NCI-H1417 (cell line): ENCODE results near the gene ZNF750.

Experiments
- DNase-seq, 3 experiments: peaks; one replicate each; lab custom pipeline; 2025; lab: John Stamatoyannopoulos, UW

Gene ZNF750

DNA sequence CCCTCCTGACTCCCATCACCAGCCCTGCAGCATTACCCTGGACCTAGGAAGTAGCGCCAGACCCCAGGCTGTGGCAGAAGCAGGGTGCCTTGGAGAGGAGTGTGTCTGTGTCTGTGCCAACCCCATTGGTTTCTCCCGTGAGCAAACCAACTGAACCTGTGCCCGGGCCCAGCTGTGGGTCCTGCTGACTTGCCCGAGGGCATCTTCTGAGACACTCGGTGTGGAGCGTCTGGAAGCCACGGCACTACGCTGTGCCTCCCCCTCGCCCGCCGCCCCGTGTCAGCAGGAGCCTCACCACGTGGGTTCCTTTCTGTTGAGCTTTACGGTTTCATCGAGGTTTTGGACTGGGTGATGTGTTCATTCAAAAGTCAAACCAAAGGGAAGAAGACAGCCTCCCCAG lies 27.8 kb downstream of the ZNF750 start:
- DNase-seq: no peak

DNA sequence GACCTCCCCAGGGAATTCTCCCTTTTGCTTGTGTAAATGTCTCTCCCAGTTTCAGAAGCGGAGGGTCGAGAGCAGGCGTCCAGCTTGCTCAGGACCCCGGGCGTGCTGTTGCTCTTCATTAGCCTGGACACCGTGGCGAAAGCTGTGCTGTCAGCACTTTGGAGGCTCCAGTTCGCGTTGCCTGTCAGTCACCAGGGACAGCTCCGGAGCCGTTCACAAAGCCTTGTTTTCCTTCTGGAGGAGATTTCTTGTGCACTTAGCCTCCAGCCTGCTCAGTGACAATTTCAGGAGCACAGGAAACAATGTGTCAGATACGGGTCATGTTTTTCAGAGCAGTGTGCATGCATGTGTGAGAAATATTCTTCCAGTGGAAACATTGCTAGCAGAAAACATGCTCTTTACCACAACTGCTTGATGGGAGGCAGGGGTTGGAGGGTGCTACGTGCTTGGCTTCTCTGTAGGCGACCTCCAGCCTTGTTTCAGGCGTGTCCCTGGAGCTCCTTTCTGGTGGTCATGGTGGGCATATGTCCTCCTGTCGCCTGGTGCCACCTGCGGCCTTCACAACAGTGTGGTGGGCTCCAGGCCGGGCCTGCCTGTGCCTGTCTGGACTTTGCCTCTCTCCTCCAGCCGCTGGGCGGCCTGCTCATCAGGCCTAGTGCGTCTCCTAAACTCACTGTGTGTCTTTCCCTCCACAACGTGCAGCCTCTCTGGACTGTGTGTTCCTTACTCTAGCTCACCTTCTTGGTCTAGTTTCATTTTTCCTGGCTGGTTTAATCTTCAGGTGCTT lies 29.0 kb downstream of the ZNF750 start:
- no peak for DNase-seq

DNA sequence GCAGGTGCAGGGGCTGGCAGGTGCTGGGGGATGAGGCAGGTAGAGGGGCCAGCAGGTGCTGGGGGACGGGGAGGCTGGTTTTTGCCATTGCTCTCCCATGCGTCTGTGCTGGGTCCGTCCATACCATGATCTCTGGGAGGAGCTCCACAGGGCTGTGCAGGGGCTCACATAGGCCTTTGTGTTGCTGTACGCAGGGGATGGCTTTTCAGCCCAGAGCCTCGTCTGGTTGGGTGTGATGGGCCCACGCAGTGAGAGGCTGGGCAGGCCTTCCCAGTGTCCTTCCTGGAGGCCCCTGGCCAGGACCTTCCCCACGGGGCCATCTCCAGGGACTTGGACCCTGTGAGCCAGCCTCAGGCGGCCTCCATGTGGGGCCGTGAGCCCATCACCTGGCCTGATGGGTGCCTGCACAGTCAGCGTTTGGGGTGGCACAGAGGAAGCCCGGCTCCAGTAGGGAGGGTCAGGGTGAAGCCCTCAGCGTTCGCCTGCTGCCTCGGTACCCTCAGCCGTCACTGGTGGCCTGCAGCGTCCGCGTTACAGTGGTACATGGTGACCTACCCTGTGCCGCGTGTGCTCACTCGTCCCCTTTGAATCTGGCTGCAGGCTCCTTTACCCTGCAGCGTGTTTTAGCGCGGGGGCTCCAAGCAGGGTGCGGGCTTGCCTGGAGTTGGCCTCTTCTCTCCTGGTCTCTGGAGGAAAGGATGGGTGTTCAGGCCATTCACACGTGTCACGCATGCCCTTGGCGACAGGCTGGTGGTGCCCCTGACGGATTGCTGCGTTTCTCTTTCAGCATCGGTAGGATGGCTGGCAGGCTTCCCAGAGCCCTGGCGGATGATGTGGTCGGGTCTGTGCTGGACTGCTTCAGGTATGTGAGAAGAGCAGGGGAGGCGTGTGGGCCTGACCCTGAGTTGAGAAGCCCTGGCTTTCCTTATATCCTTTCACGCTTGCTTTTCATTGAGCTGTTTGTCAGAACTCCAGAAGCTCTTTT lies 30.6 kb downstream of the ZNF750 start:
- no peak for DNase-seq

DNA sequence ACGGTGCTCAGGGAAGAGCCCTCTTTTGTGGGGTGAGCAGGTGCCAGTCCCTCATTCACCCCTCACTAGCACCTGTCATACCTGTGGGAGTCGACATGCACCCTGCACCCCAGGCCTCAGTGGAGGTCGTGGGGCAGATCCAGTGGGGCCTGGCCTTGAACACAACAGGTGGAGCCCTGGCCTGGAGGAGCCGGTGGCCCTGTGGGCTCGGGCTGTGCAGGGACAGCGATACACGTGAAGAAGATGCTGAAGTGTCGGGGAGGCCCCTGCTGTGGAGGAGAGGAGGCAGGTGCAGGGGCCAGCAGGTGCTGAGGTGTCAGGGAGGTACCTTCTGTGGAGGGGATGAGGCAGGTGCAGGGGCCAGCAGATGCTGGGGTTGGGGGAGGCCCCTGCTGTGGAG lies 31.8 kb downstream of the ZNF750 start:
- peak in 1 of 3 experiments; percentile 24 for DNase-seq

DNA sequence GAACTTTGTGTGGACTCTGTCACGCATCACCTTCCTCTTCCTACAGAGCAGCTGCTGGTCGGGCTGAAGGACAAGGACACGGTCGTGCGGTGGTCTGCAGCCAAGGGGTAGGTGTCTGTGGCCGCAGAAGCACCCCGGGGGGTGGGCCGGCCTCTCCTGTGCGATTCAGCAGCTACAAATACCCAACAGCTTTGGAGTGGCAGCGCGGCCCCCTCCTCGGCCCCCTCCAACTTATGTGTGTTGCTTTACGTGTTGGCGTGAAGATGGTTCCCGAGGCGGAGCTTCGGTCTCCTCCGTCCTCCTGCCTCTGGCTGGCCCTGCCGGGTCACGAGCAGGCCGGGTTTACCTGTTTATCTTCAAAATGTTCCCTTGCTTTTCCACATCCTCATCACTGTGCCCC lies 32.3 kb downstream of the ZNF750 start:
- DNase-seq: no peak

DNA sequence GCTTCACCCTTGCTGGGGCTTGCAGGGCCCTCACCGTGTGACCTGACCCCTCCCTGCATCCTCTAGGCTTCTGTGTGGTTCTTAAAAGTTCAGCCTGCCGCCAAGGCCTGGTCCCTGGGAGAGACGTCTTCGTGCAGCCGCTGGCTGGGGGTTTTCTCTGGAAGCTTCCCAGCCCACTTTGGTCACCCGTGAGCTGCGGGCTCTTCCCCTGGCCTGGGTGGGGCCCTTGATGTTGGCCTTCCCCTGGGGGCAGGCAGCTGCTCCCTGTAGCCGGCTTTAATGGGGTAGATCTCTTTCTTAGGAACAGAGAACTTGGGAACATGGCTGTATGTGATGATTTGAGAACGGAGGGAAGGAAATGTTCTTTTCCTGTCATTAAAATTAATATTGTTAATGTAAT lies 32.7 kb downstream of the ZNF750 start:
- DNase-seq: no peak

DNA sequence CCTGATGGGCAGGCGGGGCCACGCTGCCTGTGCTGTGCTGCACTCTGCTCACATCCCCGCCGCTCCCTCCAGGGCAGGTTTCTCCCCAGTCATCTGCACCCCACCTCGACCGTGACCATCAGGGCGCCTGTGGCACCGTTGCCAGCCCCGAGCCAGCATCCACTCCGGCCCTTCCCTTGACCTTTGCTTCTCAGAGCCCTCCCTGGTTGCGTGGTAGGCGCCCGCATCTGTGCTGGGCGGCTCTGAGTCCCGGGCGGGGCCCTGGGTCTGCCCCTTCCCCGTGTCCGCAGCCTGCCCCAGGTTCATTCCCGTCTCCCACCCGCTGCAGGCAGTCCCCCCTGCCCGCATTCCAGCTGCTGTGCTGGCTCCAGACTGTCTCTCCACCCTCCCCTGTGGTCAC lies 33.2 kb downstream of the ZNF750 start:
- DNase-seq: no peak

DNA sequence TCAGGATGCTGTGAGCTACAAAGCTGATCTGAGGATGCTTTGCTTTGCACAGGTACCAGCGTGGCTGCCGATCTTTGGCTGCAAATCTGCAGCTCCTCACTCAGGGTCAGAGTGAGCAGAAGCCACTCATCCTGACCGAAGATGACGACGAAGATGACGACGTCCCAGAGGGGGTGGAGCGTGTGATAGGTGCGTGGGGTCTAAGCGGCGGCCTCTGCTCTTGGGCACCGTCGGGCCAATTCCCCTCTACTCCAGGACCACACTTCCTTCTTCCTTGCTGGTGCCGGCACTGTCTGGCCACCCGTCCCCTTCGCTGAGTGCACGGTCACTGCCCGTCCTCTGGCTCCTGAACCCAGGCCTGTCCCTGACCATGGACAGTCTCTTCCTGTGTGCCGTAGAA lies 34.0 kb downstream of the ZNF750 start:
- no peak for DNase-seq

DNA sequence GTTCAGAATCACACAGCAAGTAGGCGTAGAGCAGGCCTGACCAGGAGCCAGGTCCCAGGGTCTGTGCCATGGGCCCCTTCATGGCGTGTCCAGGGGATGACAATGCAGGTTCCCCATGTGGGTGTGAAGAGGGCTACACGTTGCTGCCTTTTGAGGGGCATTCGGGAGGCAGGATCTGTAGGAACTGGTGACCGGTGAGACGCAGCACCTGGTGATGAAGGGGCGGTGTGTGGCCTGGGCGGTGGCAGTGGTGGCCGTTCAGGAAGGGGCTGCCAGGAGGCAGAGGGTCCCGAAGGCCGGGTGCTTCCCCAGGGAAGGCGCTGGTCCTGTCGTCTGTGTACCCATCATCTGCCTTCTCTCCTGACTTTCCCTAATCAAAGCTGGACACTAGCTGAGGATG lies 34.6 kb downstream of the ZNF750 start:
- no peak for DNase-seq

DNA sequence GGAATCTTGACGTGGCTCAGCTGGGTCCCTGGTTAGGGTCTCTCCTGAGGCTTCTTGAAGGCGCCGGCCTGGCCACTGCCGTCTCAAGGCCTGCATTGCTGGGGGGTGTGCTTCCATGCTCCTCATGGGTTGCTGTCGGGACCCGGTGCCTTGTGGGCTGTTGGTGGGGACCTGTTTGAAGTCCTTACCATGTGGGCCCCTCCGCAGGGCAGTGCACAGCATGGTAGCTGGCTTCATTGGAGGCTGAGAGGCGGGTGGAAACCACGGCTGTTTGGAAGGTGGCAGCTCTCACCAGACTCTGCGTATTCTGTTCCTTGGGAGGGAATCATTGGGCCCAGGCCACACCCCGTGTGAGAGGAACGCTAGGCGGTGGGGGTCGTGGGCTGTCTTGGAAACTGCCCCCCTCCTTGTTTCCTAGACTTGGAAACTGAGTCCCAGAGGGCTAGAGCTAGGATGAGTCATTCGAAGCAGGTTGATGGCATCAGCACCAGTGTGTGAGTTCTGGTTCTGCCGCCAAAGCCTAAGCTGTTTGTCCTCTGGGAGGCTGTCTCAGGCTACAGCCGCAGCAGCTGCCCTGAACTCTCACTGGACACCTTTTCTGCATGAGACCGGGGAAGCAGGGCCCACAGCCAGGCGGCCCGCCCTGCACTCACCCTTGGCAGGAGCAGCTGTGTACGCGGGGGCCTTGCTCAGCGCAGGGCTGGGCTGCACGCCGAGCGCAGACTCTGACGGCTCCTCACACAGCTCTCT lies 35.2 kb downstream of the ZNF750 start:
- peak in 1 of 3 experiments; percentile 22 for DNase-seq

DNA sequence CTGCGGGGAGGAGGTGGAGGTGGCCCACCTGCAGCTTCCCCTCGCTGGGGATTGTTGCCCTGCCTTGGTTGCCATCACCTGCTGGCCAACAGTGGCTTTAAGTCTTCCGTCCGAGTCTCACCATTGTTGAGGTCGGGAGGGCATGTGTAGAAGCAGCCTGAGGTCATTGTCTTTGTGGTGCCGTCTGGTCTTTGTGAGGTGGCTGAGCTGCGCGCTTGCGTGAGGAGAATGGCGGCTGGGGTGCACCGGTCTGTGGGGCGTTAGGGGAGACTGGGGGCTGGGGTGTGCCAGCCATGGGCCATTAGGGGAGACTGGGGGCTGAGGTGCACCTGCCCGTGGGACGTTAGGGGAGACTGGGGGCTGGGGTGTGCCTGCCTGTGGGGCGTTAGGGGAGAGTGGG lies 36.2 kb downstream of the ZNF750 start:
- no peak for DNase-seq

DNA sequence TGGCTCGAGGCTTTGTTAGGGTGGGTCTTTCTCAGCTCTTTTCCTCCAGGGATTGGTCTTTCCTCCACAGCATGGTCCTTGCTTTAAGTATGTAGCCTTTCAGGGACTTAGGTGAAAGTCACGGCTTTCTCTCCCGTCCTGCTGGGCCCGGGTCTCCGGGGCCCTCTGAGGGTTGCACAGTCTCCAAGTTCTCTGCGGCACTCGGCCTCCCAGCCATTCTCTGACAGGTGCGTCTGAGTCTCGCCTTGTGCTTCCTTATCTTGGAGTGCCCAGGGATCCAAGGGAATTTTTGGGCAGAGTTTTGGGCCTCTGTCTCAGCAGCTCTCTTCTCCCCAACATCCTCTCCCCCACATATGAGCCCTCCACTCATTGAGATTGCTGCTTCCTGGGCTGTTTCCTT lies 36.6 kb downstream of the ZNF750 start:
- DNase-seq: no peak

DNA sequence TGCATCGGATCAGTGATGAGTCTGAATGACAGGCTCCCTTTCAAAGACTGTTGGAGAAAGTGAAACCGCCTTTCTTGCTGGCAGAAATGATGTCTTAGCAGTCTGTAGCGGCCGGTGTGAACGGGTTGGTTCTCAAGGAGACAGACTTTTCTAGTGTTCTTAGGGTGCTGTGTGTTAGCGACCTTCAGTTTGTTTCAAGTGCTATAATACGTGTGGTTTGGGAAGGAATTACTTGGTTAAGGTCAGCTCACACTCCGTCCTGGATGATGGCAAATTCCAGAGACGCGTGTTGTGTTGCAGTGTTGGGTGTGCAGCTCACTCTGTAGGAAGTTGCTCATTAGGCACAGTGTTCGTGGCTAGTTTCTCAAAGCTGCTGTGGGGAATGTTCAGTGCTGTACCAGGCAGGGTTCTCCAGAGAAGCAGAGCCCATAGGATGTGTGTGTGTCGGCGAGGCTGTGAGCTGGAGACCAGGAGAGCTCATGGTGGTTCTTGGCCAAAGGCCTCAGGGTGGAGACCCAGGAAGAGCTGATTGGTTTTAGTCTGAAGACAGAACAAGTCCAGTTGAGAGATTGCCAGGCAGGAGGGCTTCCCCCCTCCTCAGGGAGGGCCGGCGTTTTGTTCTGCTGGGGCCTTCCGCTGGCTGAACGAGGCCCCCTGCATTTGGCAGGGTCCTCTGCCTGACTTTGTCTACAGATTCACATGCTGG lies 37.6 kb downstream of the ZNF750 start:
- no peak for DNase-seq

DNA sequence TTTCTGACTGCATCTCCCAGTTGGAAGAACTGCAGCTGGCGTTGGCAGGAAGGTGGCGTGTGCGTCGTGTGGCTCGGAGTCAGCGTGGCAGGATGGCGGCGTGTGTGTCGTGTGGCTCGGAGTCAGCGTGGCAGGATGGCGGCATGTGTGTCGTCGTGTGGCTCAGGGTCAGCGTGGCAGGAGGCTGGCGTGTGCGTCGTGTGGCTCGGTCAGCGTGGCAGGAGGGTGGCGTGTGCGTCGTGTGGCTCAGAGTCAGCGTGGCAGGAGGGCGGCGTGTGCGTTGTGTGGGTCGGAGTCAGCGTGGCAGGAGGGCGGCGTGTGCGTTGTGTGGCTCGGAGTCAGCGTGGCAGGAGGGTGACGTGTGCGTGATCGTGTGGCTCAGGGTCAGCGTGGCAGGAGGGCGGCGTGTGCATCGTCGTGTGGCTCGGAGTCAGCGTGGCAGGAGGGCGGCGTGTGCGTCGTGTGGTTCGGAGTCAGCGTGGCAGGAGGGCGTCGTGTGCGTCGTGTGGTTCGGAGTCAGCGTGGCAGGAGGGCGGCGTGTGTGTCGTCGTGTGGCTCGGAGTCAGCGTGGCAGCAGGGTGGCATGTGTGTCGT lies 38.3 kb downstream of the ZNF750 start:
- no peak for DNase-seq

DNA sequence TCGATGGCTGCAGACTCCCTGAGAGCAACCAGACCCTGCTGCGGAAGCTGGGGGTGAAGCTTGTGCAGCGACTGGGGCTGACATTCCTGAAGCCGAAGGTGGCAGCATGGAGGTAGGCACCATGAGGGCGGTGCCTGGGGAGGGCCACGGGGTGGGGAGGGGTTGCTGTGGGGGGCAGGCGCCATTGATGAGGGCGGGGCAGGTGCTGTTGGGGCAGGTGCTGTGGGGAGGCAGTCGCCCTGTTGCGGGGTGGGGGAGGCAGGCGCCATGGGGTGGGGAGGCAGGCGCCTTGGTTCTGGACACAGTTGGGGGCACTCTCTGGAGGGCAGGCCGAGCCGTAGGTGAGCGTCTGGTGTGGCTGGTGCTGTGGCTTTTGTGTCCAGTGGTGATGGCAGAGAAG lies 38.9 kb downstream of the ZNF750 start:
- no peak for DNase-seq

DNA sequence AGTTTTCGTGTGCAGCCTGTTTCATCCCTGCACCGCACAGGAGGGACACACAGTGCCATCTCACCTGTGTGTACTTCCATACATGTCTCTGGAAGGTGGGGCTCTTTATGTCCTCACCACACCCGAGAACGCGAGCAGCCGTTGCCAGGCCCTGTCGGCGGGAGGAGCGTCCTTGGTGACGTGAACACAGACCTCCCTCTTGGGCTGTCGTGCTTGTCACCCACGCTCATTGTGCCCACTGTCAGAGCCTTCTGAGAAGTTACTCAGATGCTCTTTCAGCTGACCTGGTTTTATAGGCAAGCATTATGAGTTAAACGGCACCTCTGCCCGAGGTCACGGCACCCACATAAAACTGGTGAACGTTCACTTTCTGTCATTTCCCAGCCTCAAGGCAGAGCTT lies 40.2 kb downstream of the ZNF750 start:
- DNase-seq: no peak

DNA sequence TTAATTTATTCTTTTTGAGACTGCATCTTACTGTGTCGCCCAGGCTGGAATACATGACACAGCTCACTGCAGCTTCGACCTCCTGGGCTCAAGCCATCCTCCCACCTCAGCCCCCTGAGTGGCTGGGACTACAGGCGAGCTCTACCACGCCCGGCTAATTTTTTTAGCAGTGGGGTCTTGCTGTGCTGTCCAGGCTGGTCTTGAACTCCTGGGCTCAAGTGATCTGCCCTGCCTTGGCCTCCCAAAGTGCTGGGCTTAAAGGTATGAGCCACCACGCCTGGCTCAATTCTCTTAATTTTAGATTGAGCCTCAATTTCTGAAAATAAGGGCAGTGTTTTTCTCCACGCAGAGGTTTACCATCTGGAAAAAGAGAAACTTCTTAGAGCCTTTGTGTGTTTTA lies 41.1 kb downstream of the ZNF750 start:
- no peak for DNase-seq

DNA sequence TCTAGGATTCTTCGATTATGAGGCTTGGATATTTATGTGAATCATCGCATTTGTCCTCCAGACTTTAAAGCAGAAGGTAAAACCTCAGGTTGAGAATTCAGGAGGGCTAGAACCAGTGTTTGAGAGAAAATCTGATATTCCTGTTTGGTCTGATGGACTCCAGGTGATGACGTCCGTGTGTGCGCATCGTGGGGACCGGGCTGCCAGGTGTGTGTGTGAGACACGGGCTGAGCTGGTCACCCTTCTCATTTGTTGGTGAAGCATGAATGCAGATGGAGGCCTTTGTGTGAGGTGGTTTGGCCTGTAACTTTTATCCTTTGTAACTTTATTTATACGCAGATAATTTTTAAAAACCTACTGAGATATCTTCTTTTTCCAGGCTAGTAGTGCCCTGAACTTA lies 42.8 kb downstream of the ZNF750 start:
- DNase-seq: peak in 1 of 3 experiments; percentile 41

DNA sequence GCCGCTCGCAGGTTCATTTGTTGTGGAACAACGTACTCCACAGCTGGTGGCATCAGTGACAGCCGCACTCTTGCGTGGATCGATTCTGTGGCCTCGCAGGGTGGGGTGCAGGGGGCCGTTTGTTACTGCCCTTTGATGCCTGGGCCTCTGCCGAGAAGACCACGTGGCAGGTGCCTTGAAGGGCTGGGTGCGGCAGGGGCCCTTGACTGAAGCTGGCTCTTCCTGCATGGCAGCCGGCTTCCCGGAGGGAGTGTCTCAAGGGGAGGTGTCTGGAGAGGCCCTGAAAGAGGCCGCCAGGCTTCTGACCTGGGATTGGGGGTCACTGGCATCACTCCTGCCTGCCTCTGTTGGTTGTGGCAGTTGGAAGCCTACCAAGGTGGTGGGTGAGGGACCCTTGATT lies 44.2 kb downstream of the ZNF750 start:
- DNase-seq: peak in 1 of 3 experiments; percentile 85

DNA sequence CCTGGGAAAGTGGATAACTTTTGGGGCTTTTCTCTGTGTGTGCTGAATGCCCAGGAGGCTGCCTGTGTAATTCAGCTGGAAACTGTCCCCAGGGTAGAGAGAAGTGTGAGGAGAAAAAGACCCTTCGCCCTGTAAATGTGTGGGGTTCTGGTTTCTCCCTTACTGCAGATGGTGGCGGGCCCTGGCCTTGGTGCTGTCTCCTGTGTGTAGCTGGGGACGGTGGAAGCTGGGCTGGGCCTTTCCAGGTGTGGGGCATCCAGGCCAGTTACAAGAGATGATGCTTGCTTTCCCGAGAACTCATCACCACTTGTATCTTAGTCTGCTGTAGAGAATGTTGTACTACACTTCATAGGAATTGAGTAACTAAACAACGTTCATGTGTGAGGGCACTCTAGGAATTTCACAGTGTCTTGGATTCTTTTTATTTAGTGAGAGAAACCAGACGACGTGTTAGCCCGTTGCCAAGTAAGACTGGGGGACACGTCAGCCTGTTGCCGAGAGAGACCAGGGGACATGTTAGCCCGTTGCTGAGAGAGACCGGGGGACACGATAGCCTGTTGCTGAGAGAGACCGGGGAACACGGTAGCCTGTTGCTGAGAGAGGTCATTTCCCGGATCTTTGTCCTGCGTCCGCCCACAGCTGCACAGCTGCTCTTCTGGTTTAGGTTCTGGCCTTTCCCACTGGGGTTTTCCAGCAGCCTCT lies 44.9 kb downstream of the ZNF750 start:
- no peak for DNase-seq
